GM19438 (cell line): ENCODE results near the gene LDLR.
"Not testable (repeated sequence)": the region's sequence is repeated elsewhere in the genome, so short reads cannot be mapped to it uniquely, and the experiment has no call there.

ENCODE experiments used
- ATAC-seq: cut with Tn5 transposase; IDR thresholded peaks from one replicate; pipeline ENCODE4 v1.9.1; 2021; ENCODE audit warnings: low read depth; ENCODE audit not compliant: unreplicated experiment

LDLR gene

GRCh38 chr19:11138601-11139300, 49.5 kb downstream of the LDLR start:
- ATAC-seq, result no peak

- not testable (repeated sequence) for ATAC-seq
Observed at GRCh38 chr19:11140023-11140538, 50.8 kb downstream of the LDLR start.

DNA sequence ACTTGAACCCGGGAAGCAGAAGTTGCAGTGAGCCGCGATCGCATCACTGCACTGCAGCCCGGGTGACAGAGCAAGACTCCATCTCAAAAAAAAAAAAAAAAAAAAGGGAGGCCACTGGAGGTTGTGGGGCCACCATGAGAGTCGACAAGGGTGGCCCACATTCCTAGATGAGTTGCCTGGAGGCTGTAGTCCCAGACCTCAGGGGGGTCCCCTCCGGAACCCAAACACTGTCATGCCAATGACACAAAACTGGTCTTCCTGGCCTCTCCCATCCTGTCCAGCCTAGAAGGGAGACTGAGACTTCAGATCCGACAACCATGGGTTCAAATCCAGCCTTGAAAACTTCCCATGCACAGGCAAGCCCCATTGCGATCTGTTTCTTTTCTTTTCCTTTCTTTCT, 51.6 kb downstream of the LDLR start:
- ATAC-seq, result no peak

GRCh38 chr19:11141937-11142527, 52.8 kb downstream of the LDLR start:
- no peak for ATAC-seq

GRCh38 chr19:11142528-11143171, 53.4 kb downstream of the LDLR start:
- no peak for ATAC-seq

- no peak for ATAC-seq
Observed at GRCh38 chr19:11145536-11145924, 56.3 kb downstream of the LDLR start.

GRCh38 chr19:11148001-11148400, 58.7 kb downstream of the LDLR start:
- ATAC-seq, result no peak

DNA sequence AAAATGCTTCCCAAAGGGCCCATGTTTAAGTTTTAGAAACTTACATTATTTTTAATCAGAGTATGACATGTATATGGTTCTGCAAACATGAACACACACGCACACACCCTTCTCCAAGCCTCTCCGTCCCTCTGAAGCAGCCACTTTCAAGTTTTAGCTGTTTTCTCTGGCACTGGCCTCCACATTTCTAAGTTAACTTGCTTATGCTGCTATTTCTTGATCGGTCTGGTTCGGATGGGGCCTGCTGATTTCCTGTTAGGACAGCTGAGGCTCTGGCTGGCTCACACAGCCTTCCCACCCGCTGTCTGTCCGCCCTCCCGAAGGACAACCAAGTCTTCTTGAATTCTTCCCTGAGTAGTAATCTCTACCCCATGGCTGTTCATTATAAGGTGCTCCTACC, 61.9 kb downstream of the LDLR start:
- ATAC-seq, result no peak

DNA sequence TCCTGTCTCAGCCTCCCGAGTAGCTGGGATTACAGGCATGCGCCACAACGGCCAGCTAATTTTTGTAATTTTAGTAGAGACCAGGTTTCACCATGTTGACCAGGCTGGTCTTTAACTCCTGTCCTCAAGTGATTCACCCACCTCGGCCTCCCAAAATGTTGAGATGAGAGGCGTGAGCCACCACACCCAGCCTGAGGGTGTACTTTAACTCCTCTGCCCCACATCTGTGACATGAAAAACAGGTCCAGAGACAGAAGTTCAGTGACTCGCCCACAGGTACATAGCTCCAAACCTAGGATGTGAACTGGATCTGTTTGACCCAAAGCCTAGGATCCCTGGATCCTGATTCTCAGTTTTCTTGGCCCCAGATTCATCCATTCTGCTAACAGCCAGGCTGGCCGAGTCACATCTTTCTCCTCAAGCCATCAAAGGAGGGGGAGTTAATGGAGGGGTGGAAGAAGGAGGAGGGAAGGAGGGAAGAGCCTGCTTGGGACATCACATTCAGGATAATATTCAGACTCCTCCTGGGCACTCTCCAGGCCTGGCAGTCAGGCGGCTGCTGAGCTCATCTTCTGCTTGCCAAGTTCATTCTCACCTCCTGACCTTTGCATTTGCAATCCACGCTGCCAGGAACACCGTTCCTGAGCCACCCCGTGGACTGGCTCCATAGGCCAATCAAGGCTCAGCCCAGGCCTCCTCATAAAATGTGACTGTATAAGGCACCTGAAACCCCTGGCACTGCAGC, 63.2 kb downstream of the LDLR start:
- ATAC-seq, result no peak

DNA sequence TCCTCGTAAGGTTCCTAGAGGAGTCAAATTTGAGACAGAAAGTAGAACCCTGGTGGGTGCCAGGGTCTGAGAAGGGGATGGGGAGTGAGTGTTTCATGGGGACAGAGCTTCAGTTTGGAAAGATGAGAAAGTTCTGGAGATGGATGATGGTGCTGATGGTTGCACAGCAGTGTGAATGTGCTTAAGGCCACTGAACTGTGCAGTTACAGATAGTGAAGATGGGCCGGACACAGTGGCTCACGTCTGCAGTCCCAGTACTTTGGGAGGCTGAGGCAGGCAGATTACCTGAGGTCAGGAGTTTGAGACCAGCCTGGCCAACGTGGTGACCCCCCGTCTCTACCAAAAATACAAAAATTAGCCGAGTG, 65.4 kb downstream of the LDLR start:
- no peak for ATAC-seq

- ATAC-seq, result peak; percentile 83
Observed at GRCh38 chr19:11155373-11156120, 66.3 kb downstream of the LDLR start, which contains the start of gene SPC24. TSS of gene SPC24 (minus strand) at chr19:11155782. CDS start at chr19:11155776, 6 bp downstream.

DNA sequence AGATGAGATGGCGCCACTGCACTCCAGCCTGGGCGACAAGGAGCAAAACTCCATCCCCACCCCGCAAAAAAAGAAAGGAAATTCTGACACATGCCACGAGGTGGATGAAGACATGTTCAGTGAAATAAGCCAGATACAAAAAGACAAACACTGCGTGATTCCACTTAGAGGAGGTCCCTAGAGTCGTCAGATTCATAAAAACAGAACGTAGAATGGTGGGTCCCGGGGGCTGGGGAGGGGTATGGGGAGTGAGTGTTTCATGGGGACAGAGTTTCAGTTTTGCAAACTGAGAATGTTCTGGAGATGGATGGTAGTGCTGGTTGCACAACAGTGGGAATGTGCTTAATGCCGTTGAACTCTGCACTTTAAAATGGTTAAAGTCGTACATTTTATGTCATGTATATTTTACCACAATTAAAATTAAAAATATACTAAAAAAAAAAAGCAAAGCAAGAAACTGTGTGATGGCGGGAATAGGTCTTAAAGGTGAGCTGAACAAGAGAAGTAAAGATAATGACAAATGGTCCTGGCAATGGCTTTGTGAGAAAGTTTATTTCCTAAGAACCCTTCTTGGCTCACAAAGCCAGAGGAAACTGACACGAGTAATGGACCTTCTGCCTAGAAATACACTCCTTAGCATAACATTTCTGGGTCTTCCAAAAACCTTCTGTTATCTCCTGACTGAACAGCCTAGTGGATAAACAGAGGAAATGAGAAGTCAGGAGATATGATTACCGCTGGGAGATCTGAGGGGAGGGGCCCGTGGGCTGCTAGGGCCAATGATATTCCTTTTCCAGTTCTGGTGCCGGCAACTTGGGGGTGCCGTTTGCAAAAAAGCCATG, 70.6 kb downstream of the LDLR start:
- ATAC-seq, result no peak

GRCh38 chr19:11160440-11160768, 71.1 kb downstream of the LDLR start:
- not testable (repeated sequence) for ATAC-seq

DNA sequence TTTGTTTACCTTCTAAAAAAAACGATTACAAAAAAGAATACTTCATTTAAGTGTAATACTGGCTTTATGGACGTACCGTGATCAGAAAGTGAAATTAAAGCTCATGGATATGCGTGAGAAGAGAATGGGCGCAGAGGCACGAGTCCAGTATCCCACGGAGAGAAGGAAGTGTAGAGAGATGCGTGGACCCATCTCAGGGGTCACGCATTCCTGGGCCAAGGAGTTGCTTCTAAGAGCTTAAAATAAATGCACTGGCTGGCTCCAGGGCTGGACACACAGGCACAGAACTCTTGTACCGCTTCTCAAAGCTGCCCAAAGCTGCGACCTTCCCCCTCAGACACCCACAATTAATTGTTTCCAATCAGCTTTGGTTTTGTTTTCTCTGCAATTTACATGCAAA, 75.0 kb downstream of the LDLR start:
- no peak for ATAC-seq

DNA sequence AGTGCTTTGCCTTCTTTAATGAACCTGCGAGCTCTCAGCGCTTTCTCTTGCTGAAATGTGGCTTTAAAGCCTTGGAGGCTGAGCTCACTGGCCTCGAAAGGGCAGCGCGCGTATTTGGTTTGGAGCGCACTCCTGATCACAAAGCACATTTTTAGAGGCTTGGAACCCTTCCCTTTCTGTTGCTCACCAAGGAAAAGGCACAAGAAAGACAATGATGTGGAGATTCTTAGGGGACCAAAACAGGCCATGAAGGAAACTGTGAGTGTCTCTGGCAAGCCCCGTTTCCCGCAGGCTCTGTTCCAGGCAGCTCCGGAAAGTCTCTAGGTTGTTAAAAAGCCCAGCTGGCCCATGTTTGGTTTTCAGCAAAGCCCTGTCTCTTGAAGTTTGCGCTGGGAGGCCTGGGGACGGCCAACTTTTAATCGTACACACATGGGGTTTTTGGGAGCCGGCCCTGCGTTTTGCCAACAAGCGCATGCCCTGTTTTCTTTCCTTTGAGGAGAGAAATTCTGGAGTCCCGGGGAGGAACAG, 75.7 kb downstream of the LDLR start:
- ATAC-seq, result no peak

- ATAC-seq, result no peak
Observed at GRCh38 chr19:11165486-11166030, 76.3 kb downstream of the LDLR start.

DNA sequence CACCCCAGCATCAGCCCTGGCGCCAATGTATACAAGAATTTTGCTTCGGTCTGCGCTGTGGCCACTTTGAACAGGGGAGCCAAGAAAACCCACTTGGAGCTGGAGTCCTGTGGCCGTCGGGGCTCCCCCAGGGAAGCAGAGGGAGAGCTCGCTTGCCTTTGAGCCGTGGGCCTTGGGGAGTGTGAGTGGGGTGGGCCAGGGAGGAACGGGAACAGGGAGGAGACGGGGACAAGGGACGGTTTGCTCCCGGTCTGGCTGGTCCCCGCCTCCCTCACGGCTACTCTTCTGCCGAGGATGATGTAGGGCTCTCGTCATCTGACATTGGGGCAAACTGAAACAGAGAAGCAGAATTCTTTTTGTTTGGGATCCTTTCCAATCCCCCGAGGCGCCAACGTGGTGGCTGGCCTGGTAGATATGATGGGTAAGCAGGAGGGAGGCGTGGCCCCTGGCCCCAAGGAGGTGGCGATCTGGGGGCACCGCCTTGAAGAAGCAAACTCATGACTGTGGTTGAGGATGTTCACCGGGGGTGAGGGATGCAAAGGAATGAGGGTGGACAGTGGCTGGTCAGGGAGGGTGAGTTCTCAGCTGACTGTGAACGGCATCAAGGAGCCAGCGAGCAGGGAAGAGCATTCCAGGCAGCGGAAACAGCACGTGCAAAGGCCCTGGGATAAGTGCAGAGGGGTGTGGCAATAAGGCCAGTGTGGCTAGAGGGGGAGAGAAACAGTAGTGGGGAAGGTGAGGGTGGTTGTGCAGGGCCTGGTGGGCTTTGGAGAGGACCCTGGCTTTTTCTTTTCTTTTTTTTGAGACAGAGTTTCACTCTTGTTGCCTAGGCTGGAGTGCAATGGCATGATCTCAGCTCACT, 77.2 kb downstream of the LDLR start:
- ATAC-seq, result no peak

- ATAC-seq, result no peak
Observed at GRCh38 chr19:11168568-11168967, 79.3 kb downstream of the LDLR start.
